Measurements from ENCODE around the gene MGAT4C. TPM values are rescaled to one million over a fixed set of nuclear protein-coding genes. Genes with fewer than 3 reads are reported as not detected.

MGAT4C gene
- total RNA-seq, 1 donor from 2014 or later: not detected

GRCh38 chr12:86172913-86173443, 83.2 kb downstream of the MGAT4C start:
- no peak for TF ChIP-seq CTCF (IDR thresholded peaks at IDR 0.05)
- no peak for TF ChIP-seq EZH2 (IDR thresholded peaks at IDR 0.05)
- no peak for TF ChIP-seq EZH2phosphoT487 (IDR thresholded peaks at IDR 0.05)
- H3K27me3 ChIP-seq: no peaks in the 10 kb centered on the region
- no peaks in the 10 kb centered on the region for H3K4me1 Mint-ChIP-seq
- H3K9me3 ChIP-seq (ENCODE audit: low read depth): no peaks in the 10 kb centered on the region
- H3K4me2 ChIP-seq: no peak overlapping the region
- no peak overlapping the region for H2AFZ ChIP-seq (replicated peaks)
- no peak overlapping the region for H3K27ac Mint-ChIP-seq
- DNase-seq (ENCODE audit: low spot score): no peak
- no peaks in the 10 kb centered on the region for H3F3A ChIP-seq (ENCODE audit: low read depth)
- no peaks in the 10 kb centered on the region for H3K36me3 Mint-ChIP-seq
- H3K79me2 ChIP-seq (ENCODE audit: low read depth): no peaks in the 10 kb centered on the region
- no peak overlapping the region for H3K4me3 ChIP-seq
- H3K4me1 ChIP-seq: no peaks in the 10 kb centered on the region
- H4K20me1 ChIP-seq (ENCODE audit: low read depth): no peaks in the 10 kb centered on the region
- no peaks in the 10 kb centered on the region for H3K9me3 Mint-ChIP-seq
- no peaks in the 10 kb centered on the region for H3K27me3 Mint-ChIP-seq (ENCODE audit: insufficient read depth, low read depth)
- H3K4me3 Mint-ChIP-seq: no peak overlapping the region
- H3K36me3 ChIP-seq: no peaks in the 10 kb centered on the region
- no peak overlapping the region for H3K9ac ChIP-seq
- no peak overlapping the region for H3K27ac ChIP-seq

GRCh38 chr12:86170051-86170450, 86.1 kb downstream of the MGAT4C start:
- Mint-ChIP-seq H3K4me3 (no peak overlapping the region), H3K36me3 (no peaks in the 10 kb centered on the region), H3K4me1 (no peaks in the 10 kb centered on the region), H3K27me3 (ENCODE audit: insufficient read depth, low read depth) (no peaks in the 10 kb centered on the region), H3K27ac (no peak overlapping the region), H3K9me3 (no peaks in the 10 kb centered on the region)
- no peaks in the 10 kb centered on the region for H3K36me3 ChIP-seq
- no peaks in the 10 kb centered on the region for H3K79me2 ChIP-seq (ENCODE audit: low read depth)
- TF ChIP-seq CTCF (IDR thresholded peaks at IDR 0.05) (no peak), EZH2phosphoT487 (IDR thresholded peaks at IDR 0.05) (no peak), EZH2 (IDR thresholded peaks at IDR 0.05) (no peak)
- H3F3A ChIP-seq (ENCODE audit: low read depth): no peaks in the 10 kb centered on the region
- no peak overlapping the region for H3K4me2 ChIP-seq
- H3K9me3 ChIP-seq (ENCODE audit: low read depth): no peaks in the 10 kb centered on the region
- H4K20me1 ChIP-seq (ENCODE audit: low read depth): no peaks in the 10 kb centered on the region
- H3K4me1 ChIP-seq: no peaks in the 10 kb centered on the region
- H2AFZ ChIP-seq (replicated peaks): no peak overlapping the region
- no peak overlapping the region for H3K9ac ChIP-seq
- DNase-seq (ENCODE audit: low spot score): no peak
- H3K27me3 ChIP-seq: no peaks in the 10 kb centered on the region
- no peak overlapping the region for H3K27ac ChIP-seq
- H3K4me3 ChIP-seq: no peak overlapping the region

GRCh38 chr12:86158956-86159355, 97.2 kb downstream of the MGAT4C start:
- Histone ChIP-seq H2AFZ (replicated peaks) (no peak overlapping the region), H3F3A (ENCODE audit: low read depth) (no peaks in the 10 kb centered on the region), H3K4me2 (no peak overlapping the region), H3K27ac (no peak overlapping the region), H3K4me1 (no peaks in the 10 kb centered on the region), H3K79me2 (ENCODE audit: low read depth) (no peaks in the 10 kb centered on the region), H3K9me3 (ENCODE audit: low read depth) (no peaks in the 10 kb centered on the region), H3K9ac (no peak overlapping the region), H3K4me3 (no peak overlapping the region), H3K27me3 (no peaks in the 10 kb centered on the region), H4K20me1 (ENCODE audit: low read depth) (no peaks in the 10 kb centered on the region), H3K36me3 (no peaks in the 10 kb centered on the region)
- TF ChIP-seq CTCF (IDR thresholded peaks at IDR 0.05) (no peak), EZH2 (IDR thresholded peaks at IDR 0.05) (no peak), EZH2phosphoT487 (IDR thresholded peaks at IDR 0.05) (no peak)
- no peak overlapping the region for H3K4me3 Mint-ChIP-seq
- no peaks in the 10 kb centered on the region for H3K27me3 Mint-ChIP-seq (ENCODE audit: insufficient read depth, low read depth)
- no peaks in the 10 kb centered on the region for H3K4me1 Mint-ChIP-seq
- no peak overlapping the region for H3K27ac Mint-ChIP-seq
- H3K9me3 Mint-ChIP-seq: no peaks in the 10 kb centered on the region
- DNase-seq (ENCODE audit: low spot score): no peak
- no peaks in the 10 kb centered on the region for H3K36me3 Mint-ChIP-seq
